Lower leg skin (tissue), 4 donors: ENCODE measurements around the gene CARD14. TPM values are rescaled to one million over a fixed set of nuclear protein-coding genes. Genes with fewer than 3 reads are reported as not detected.

Experiments used
- DNase-seq, 2 donors: peaks; one replicate each; pipeline ENCODE4 v3.0.0-alpha.2; 2019; ENCODE audit warnings: low spot score in 2 of 2
- H3K4me3 ChIP-seq: fragments of 200-600 bp; sonication (generic); 2 replicates; pipeline ENCODE4 v1.5.1; 2017; ENCODE audit warnings: mild to moderate bottlenecking, low read depth; ENCODE audit not compliant: poor library complexity, severe bottlenecking
- CTCF ChIP-seq, 3 donors: fragments of 450-650 bp; IDR thresholded peaks; one replicate each; pipeline ENCODE4 v1.5.1; 2016; ENCODE audit warnings: antibody characterized with exemption in 3 of 3, mild to moderate bottlenecking in 3 of 3, moderate library complexity in 2 of 3
- POLR2A ChIP-seq, 2 donors: fragments of 450-650 bp; IDR thresholded peaks; one replicate each; pipeline ENCODE4 v1.6.1; 2016 to 2017; ENCODE audit warnings: antibody characterized with exemption in 2 of 2, mild to moderate bottlenecking in 1 of 2, moderate library complexity in 1 of 2
- WGBS, 2 donors: methylation state at CpG; one replicate each; pipeline ENCODE4 v1.1.5; 2018; 5-methylcytosine and 5-hydroxymethylcytosine counted together
- intact Hi-C: fragments of 100-400 bp; cut with DNase I; formaldehyde crosslinking; loops from one replicate; pipeline ENCODE4 v1.15.0; 2023; ENCODE audit warnings: low total_unique reads
- total RNA-seq, 4 donors: library from RNA; depleted of rRNA; stranded (reverse); fragments of >200 nt; gene quantifications; one replicate each; pipeline ENCODE4 v1.1.0, GENCODE V29; 2016

CARD14 gene
- total RNA-seq, 4 donors from 2014 or later, result 52.3 to 73.2 (median 57.5) TPM

- peak in 1 of 2 donors; percentile 70 for DNase-seq
- WGBS, 2 donors, result 67 to 70% methylated on average over 14 of the region's 14 CpGs
- intact Hi-C loops, result no loop called here
- TF ChIP-seq CTCF (IDR thresholded peaks at IDR 0.05) (no peak), POLR2A (IDR thresholded peaks at IDR 0.05) (no peak)
- no peak overlapping the region for H3K4me3 ChIP-seq
Observed at GRCh38 chr17:80125656-80126448, 44.0 kb upstream of the CARD14 start.

GRCh38 chr17:80126449-80126715, 43.4 kb upstream of the CARD14 start:
- peak in 1 of 2 donors; percentile 23 for DNase-seq
- intact Hi-C loops, result no loop called here
- 83% methylated on average over 3 of the region's 3 CpGs for WGBS, 2 donors

GRCh38 chr17:80129006-80129565, 40.7 kb upstream of the CARD14 start:
- TF ChIP-seq CTCF (IDR thresholded peaks at IDR 0.05) (no peak), POLR2A (IDR thresholded peaks at IDR 0.05) (no peak)
- 38 to 43% methylated on average over 4 of the region's 4 CpGs for WGBS, 2 donors
- intact Hi-C loops, result no loop called here

More at GRCh38 chr17:80126449-80126715, 43.4 kb upstream of the CARD14 start:
- no peak overlapping the region for H3K4me3 ChIP-seq
- TF ChIP-seq POLR2A (IDR thresholded peaks at IDR 0.05), result no peak
- TF ChIP-seq CTCF (IDR thresholded peaks at IDR 0.05), result no peak

GRCh38 chr17:80130992-80131391, 38.8 kb upstream of the CARD14 start:
- peak in 1 of 2 donors; percentile 50 for DNase-seq
- WGBS, 2 donors, result 76 to 82% methylated on average over 3 of the region's 3 CpGs
- TF ChIP-seq POLR2A (IDR thresholded peaks at IDR 0.05), result no peak
- intact Hi-C loops, result loop anchor here (10.0 kb wide), 1 partner anchor 114 kb away; no protein-coding TSS in a partner anchor
- no peak overlapping the region for H3K4me3 ChIP-seq

More at GRCh38 chr17:80129006-80129565, 40.7 kb upstream of the CARD14 start:
- no peak for DNase-seq
- no peak overlapping the region for H3K4me3 ChIP-seq

GRCh38 chr17:80132906-80133625, 36.8 kb upstream of the CARD14 start:
- intact Hi-C loops, result loop anchor here (10.0 kb wide), 1 partner anchor 112 kb away; no protein-coding TSS in a partner anchor
- peak in 1 of 2 donors; percentile 58 for DNase-seq
- no peak overlapping the region for H3K4me3 ChIP-seq
- TF ChIP-seq POLR2A (IDR thresholded peaks at IDR 0.05) (no peak), CTCF (IDR thresholded peaks at IDR 0.05) (no peak)
- 81 to 88% methylated on average over 5 of the region's 5 CpGs for WGBS, 2 donors

GRCh38 chr17:80133626-80133970, 36.2 kb upstream of the CARD14 start:
- intact Hi-C loops, result loop anchor here (10.0 kb wide), 1 partner anchor 111 kb away; no protein-coding TSS in a partner anchor
- TF ChIP-seq CTCF (IDR thresholded peaks at IDR 0.05) (no peak), POLR2A (IDR thresholded peaks at IDR 0.05) (no peak)
- peak in 1 of 2 donors; percentile 79 for DNase-seq
- 62 to 82% methylated on average over 6 of the region's 6 CpGs for WGBS, 2 donors
- H3K4me3 ChIP-seq, result no peak overlapping the region
